Activated T-cell treated with anti-CD3 and anti-CD28 coated beads, Interleukin-2, amount 50 U/mL, for 72 hours (primary cell): Measurements from ENCODE around the gene ANKRD40. TPM values are rescaled to one million over a fixed set of nuclear protein-coding genes. Genes with fewer than 3 reads are reported as not detected.

Source experiments
- ATAC-seq, 2 donors: fragments of 150-1000 bp; cut with Tn5 transposase; replicated peaks in 1 of 2; 2 replicates each; pipeline ENCODE4 v1.10.0; 2021; ENCODE audit warnings: moderate library complexity in 2 of 2, mild to moderate bottlenecking in 1 of 2
- DNase-seq, 2 donors: peaks; one replicate each; pipeline ENCODE4 v3.0.0; 2021 to 2022; ENCODE audit warnings: mixed read lengths in 1 of 2
- H3K27ac Mint-ChIP-seq: one replicate; pipeline ENCODE4 v1.8.0; 2022; ENCODE audit warnings: mild to moderate bottlenecking, moderate library complexity, mixed read lengths
- H3K27me3 Mint-ChIP-seq: one replicate; pipeline ENCODE4 v1.8.0; 2022; ENCODE audit warnings: low read depth, mixed read lengths
- H3K36me3 Mint-ChIP-seq, 2 donors: one replicate each; pipeline ENCODE4 v1.8.0; 2022; ENCODE audit warnings: mixed read lengths in 2 of 2, mild to moderate bottlenecking in 1 of 2; ENCODE audit not compliant: insufficient read depth in 2 of 2
- H3K4me1 Mint-ChIP-seq: one replicate; pipeline ENCODE4 v1.8.0; 2022; ENCODE audit warnings: low read depth, mixed read lengths
- H3K4me3 Mint-ChIP-seq, 2 donors: one replicate each; pipeline ENCODE4 v1.8.0; 2022; ENCODE audit warnings: mild to moderate bottlenecking in 2 of 2, mixed read lengths in 2 of 2, moderate library complexity in 2 of 2
- H3K9me3 Mint-ChIP-seq, 2 donors: one replicate each; pipeline ENCODE4 v1.8.0; 2022; ENCODE audit warnings: mixed read lengths in 2 of 2
- total RNA-seq, 2 donors: library from RNA; stranded (reverse); gene quantifications; one replicate each; pipeline ENCODE4 v1.2.3, GENCODE V29; 2022

ANKRD40 gene
- total RNA-seq, 2 donors from 2014 or later = 36.4 to 37.8 TPM

GRCh38 chr17:50657054-50657453 is 50.7 kb downstream of the ANKRD40 start:
- Mint-ChIP-seq H3K4me1 (peaks cover 14% of the 10 kb centered on the region), H3K9me3 (no peaks in the 10 kb centered on the region), H3K27ac (no peak overlapping the region), H3K4me3 (no peak overlapping the region), H3K27me3 (peaks cover 6% of the 10 kb centered on the region), H3K36me3 (no peaks in the 10 kb centered on the region)
- ATAC-seq = no peak
- no peak for DNase-seq

- no peak for ATAC-seq
- no peak for DNase-seq
- Mint-ChIP-seq H3K36me3 (no peaks in the 10 kb centered on the region), H3K27me3 (peaks cover 6% of the 10 kb centered on the region), H3K27ac (no peak overlapping the region), H3K9me3 (no peaks in the 10 kb centered on the region), H3K4me1 (peaks cover 9% of the 10 kb centered on the region), H3K4me3 (no peak overlapping the region)
Measured at GRCh38 chr17:50656509-50656908, 51.2 kb downstream of the ANKRD40 start.

GRCh38 chr17:50653738-50654137 is 54.0 kb downstream of the ANKRD40 start:
- Mint-ChIP-seq H3K27me3 (peaks cover 11% of the 10 kb centered on the region), H3K27ac (no peak overlapping the region), H3K4me1 (no peaks in the 10 kb centered on the region), H3K9me3 (no peaks in the 10 kb centered on the region), H3K36me3 (no peaks in the 10 kb centered on the region), H3K4me3 (no peak overlapping the region)
- ATAC-seq (no peak), DNase-seq (no peak)

- no peak for ATAC-seq
- no peak for DNase-seq
- Mint-ChIP-seq H3K27me3 (peaks cover 11% of the 10 kb centered on the region), H3K9me3 (no peaks in the 10 kb centered on the region), H3K36me3 (no peaks in the 10 kb centered on the region), H3K4me1 (no peaks in the 10 kb centered on the region), H3K4me3 (no peak overlapping the region), H3K27ac (no peak overlapping the region)
Measured at GRCh38 chr17:50651661-50652060, 56.1 kb downstream of the ANKRD40 start.

- no peak for DNase-seq
- Mint-ChIP-seq H3K4me1 (no peaks in the 10 kb centered on the region), H3K9me3 (no peaks in the 10 kb centered on the region), H3K27me3 (peaks cover 20% of the 10 kb centered on the region), H3K27ac (no peak overlapping the region), H3K4me3 (no peak overlapping the region), H3K36me3 (no peaks in the 10 kb centered on the region)
- no peak for ATAC-seq
Measured at GRCh38 chr17:50649042-50649908, 58.4 kb downstream of the ANKRD40 start.

- DNase-seq = no peak
- Mint-ChIP-seq H3K9me3 (no peaks in the 10 kb centered on the region), H3K27me3 (peaks cover 20% of the 10 kb centered on the region)
Measured at GRCh38 chr17:50647187-50647586, 60.5 kb downstream of the ANKRD40 start.

GRCh38 chr17:50645748-50646682 is 61.7 kb downstream of the ANKRD40 start:
- Mint-ChIP-seq H3K4me3 (no peak overlapping the region), H3K36me3 (no peaks in the 10 kb centered on the region), H3K27me3 (peaks cover 20% of the 10 kb centered on the region), H3K9me3 (no peaks in the 10 kb centered on the region), H3K27ac (no peak overlapping the region), H3K4me1 (no peaks in the 10 kb centered on the region)
- ATAC-seq (no peak), DNase-seq (no peak)

More at GRCh38 chr17:50647187-50647586, 60.5 kb downstream of the ANKRD40 start:
- no peak overlapping the region for H3K4me3 Mint-ChIP-seq
- no peak for ATAC-seq
- H3K4me1 Mint-ChIP-seq = no peaks in the 10 kb centered on the region
- H3K36me3 Mint-ChIP-seq = no peaks in the 10 kb centered on the region
- H3K27ac Mint-ChIP-seq = no peak overlapping the region

Other genes starting within 250 kb of the ANKRD40 start
- not detected for gene CHAD, start 239.0 kb downstream of the ANKRD40 start, total RNA-seq
- 10 to 100 TPM; 29.2 to 34.0 TPM for gene RSAD1, start 229.1 kb downstream of the ANKRD40 start, total RNA-seq
- gene MYCBPAP, start 199.5 kb downstream of the ANKRD40 start, total RNA-seq = 10 to 100 TPM in 1 of 2 donors, 1 to 10 TPM in 1; 8.9 to 24.3 TPM
- not detected for gene EPN3, start 175.2 kb downstream of the ANKRD40 start, total RNA-seq
- 10 to 100 TPM; 25.0 to 51.3 TPM for gene SPATA20, start 160.7 kb downstream of the ANKRD40 start, total RNA-seq
- under 1 TPM; 0.07 to 0.14 TPM for gene CACNA1G, start 147.2 kb downstream of the ANKRD40 start, total RNA-seq
- not detected for gene ABCC3, start 73.0 kb downstream of the ANKRD40 start, total RNA-seq
- gene LUC7L3, start 11.7 kb upstream of the ANKRD40 start, total RNA-seq = 100 to 1,000 TPM; 148 to 190 TPM
- gene ANKRD40CL, start 59.6 kb upstream of the ANKRD40 start, total RNA-seq = not detected
- gene WFIKKN2, start 127.7 kb upstream of the ANKRD40 start, total RNA-seq = not detected
- gene TOB1, start 158.4 kb upstream of the ANKRD40 start, total RNA-seq = 10 to 100 TPM; 57.3 to 68.9 TPM